Neural progenitor cell (in vitro differentiated cells): Measurements from ENCODE around the gene CFAP58. TPM values are rescaled to one million over a fixed set of nuclear protein-coding genes. Genes with fewer than 3 reads are reported as not detected.

Source experiments
- DNase-seq: peaks from one replicate; pipeline ENCODE4 v3.0.0-alpha.2; 2016; ENCODE audit warnings: low spot score
- H2AFZ ChIP-seq: fragments of 200-600 bp; sonication (generic); replicated peaks from 2 replicates; pipeline ENCODE4 v1.6.1; 2016; ENCODE audit warnings: antibody characterized with exemption
- H3F3A ChIP-seq: fragments of 200-600 bp; sonication (generic); 2 replicates; pipeline ENCODE4 v1.6.1; 2016; ENCODE audit warnings: antibody characterized with exemption, low read depth
- H3K27ac ChIP-seq: fragments of 200-600 bp; sonication (generic); 2 replicates; pipeline ENCODE4 v1.5.1; 2016; ENCODE audit warnings: mild to moderate bottlenecking
- H3K27me3 ChIP-seq: fragments of 200-600 bp; sonication (generic); 2 replicates; pipeline ENCODE4 v1.6.1; 2016; ENCODE audit warnings: mild to moderate bottlenecking, moderate library complexity
- H3K36me3 ChIP-seq: fragments of 200-600 bp; sonication (generic); 2 replicates; pipeline ENCODE4 v1.5.1; 2016
- H3K4me1 ChIP-seq: fragments of 200-600 bp; sonication (generic); 2 replicates; pipeline ENCODE4 v1.6.1; 2016; ENCODE audit warnings: mixed run types
- H3K4me2 ChIP-seq: fragments of 200-600 bp; sonication (generic); 2 replicates; pipeline ENCODE4 v1.6.1; 2016
- H3K4me3 ChIP-seq: fragments of 200-600 bp; sonication (generic); 2 replicates; pipeline ENCODE4 v1.5.1; 2016
- H3K79me2 ChIP-seq: fragments of 200-600 bp; sonication (generic); 2 replicates; pipeline ENCODE4 v1.6.1; 2016; ENCODE audit warnings: low read depth
- H3K9ac ChIP-seq: fragments of 200-600 bp; sonication (generic); 2 replicates; pipeline ENCODE4 v1.6.1; 2016
- H3K9me3 ChIP-seq: fragments of 200-600 bp; sonication (generic); 2 replicates; pipeline ENCODE4 v1.5.1; 2016; ENCODE audit warnings: low read depth
- H4K20me1 ChIP-seq: fragments of 200-600 bp; sonication (generic); 2 replicates; pipeline ENCODE4 v1.6.1; 2016; ENCODE audit warnings: low read depth
- H3K27ac Mint-ChIP-seq: 3 replicates; pipeline ENCODE4 v1.8.0; 2021; ENCODE audit warnings: mixed read lengths
- H3K27me3 Mint-ChIP-seq: 2 replicates; pipeline ENCODE4 v1.8.0; 2022; ENCODE audit warnings: low read depth, mild to moderate bottlenecking, inconsistent platforms, moderate library complexity, mixed read lengths; ENCODE audit not compliant: insufficient read depth
- H3K36me3 Mint-ChIP-seq: 3 replicates; pipeline ENCODE4 v1.8.0; 2021; ENCODE audit warnings: mixed read lengths
- H3K4me1 Mint-ChIP-seq: 3 replicates; pipeline ENCODE4 v1.8.0; 2021; ENCODE audit warnings: mixed read lengths
- H3K4me3 Mint-ChIP-seq: 3 replicates; pipeline ENCODE4 v1.8.0; 2021; ENCODE audit warnings: mild to moderate bottlenecking, moderate library complexity, mixed read lengths
- H3K9me3 Mint-ChIP-seq: 3 replicates; pipeline ENCODE4 v1.8.0; 2020; ENCODE audit warnings: mixed read lengths
- CTCF ChIP-seq: fragments of 200-600 bp; sonication (generic); IDR thresholded peaks from 2 replicates; pipeline ENCODE4 v1.5.1; 2017; ENCODE audit warnings: antibody characterized with exemption, mild to moderate bottlenecking
- EZH2 ChIP-seq: fragments of 200-600 bp; sonication (generic); IDR thresholded peaks from 2 replicates; pipeline ENCODE4 v1.6.1; 2017; ENCODE audit warnings: antibody characterized with exemption, mild to moderate bottlenecking, moderate library complexity
- EZH2phosphoT487 ChIP-seq: fragments of 200-600 bp; sonication (generic); IDR thresholded peaks from 2 replicates; pipeline ENCODE4 v1.6.1; 2017; ENCODE audit warnings: antibody characterized with exemption
- total RNA-seq: library from RNA; depleted of rRNA; stranded (reverse); fragments of >200 nt; gene quantifications from 2 replicates; pipeline ENCODE4 v1.2.3, GENCODE V29; 2015; ENCODE audit warnings: low replicate concordance

Gene CFAP58
- total RNA-seq, 1 donor from 2014 or later, result 1.7 TPM

GRCh38 chr10:104492329-104492940 lies 138.8 kb downstream of the CFAP58 start:
- Histone ChIP-seq H3K4me1 (peaks cover 12% of the 10 kb centered on the region), H3K27ac (no peak overlapping the region), H3K4me3 (no peak overlapping the region), H3K4me2 (no peak overlapping the region), H3K36me3 (no peaks in the 10 kb centered on the region), H3K9ac (no peak overlapping the region), H3K9me3 (no peaks in the 10 kb centered on the region), H2AFZ (no peak overlapping the region), H3F3A (peaks cover 16% of the 10 kb centered on the region), H3K27me3 (no peaks in the 10 kb centered on the region), H3K79me2 (no peaks in the 10 kb centered on the region), H4K20me1 (no peaks in the 10 kb centered on the region)
- Mint-ChIP-seq H3K9me3 (peaks cover 2% of the 10 kb centered on the region), H3K36me3 (no peaks in the 10 kb centered on the region), H3K4me3 (no peak overlapping the region), H3K27me3 (peaks cover 7% of the 10 kb centered on the region), H3K27ac (peak overlapping the region; percentile 35), H3K4me1 (peaks cover 15% of the 10 kb centered on the region)
- DNase-seq, result no peak
- TF ChIP-seq CTCF (no peak), EZH2 (no peak), EZH2phosphoT487 (no peak)

GRCh38 chr10:104498347-104499081 lies 144.9 kb downstream of the CFAP58 start:
- Histone ChIP-seq H3K27ac (peak overlapping the region; percentile 91), H3K79me2 (no peaks in the 10 kb centered on the region), H3K36me3 (no peaks in the 10 kb centered on the region), H3K9ac (no peak overlapping the region), H3K9me3 (no peaks in the 10 kb centered on the region), H3K4me3 (no peak overlapping the region), H3K4me1 (peaks cover 50% of the 10 kb centered on the region), H3K4me2 (peak overlapping the region; percentile 57), H3K27me3 (no peaks in the 10 kb centered on the region), H2AFZ (peak overlapping the region; percentile 86), H4K20me1 (no peaks in the 10 kb centered on the region), H3F3A (peaks cover 14% of the 10 kb centered on the region)
- TF ChIP-seq CTCF (no peak), EZH2phosphoT487 (no peak), EZH2 (no peak)
- peak; percentile 58 for DNase-seq
- Mint-ChIP-seq H3K4me3 (no peak overlapping the region), H3K27ac (no peak overlapping the region), H3K9me3 (peaks cover 2% of the 10 kb centered on the region), H3K27me3 (peaks cover 4% of the 10 kb centered on the region), H3K4me1 (peaks cover 20% of the 10 kb centered on the region), H3K36me3 (no peaks in the 10 kb centered on the region)

GRCh38 chr10:104501449-104501848 lies 147.8 kb downstream of the CFAP58 start:
- TF ChIP-seq CTCF, result no peak
- TF ChIP-seq EZH2, result no peak
- TF ChIP-seq EZH2phosphoT487, result no peak
- Mint-ChIP-seq H3K4me1 (peaks cover 23% of the 10 kb centered on the region), H3K27me3 (peaks cover 4% of the 10 kb centered on the region), H3K4me3 (no peak overlapping the region), H3K27ac (no peak overlapping the region), H3K36me3 (no peaks in the 10 kb centered on the region), H3K9me3 (no peaks in the 10 kb centered on the region)
- Histone ChIP-seq H3K9me3 (no peaks in the 10 kb centered on the region), H4K20me1 (no peaks in the 10 kb centered on the region), H3K4me1 (peaks cover 50% of the 10 kb centered on the region), H3K27ac (no peak overlapping the region), H2AFZ (no peak overlapping the region), H3K27me3 (no peaks in the 10 kb centered on the region), H3K4me3 (no peak overlapping the region), H3K36me3 (no peaks in the 10 kb centered on the region), H3K9ac (no peak overlapping the region), H3F3A (peaks cover 14% of the 10 kb centered on the region), H3K4me2 (no peak overlapping the region), H3K79me2 (no peaks in the 10 kb centered on the region)
- no peak for DNase-seq
